Fibroblast of lung (primary cell): ENCODE results near the gene RPL37A. TPM values are rescaled to one million over a fixed set of nuclear protein-coding genes. Genes with fewer than 3 reads are reported as not detected.

Experiments
- DNase-seq, 2 donors: peaks; one replicate each; pipeline versions ENCODE4 v3.0.0 to v3.0.0-alpha.2; 2010; ENCODE audit warnings: low read depth in 2 of 2
- H2AFZ ChIP-seq: 2 replicates; pipeline ENCODE4 v1.5.1; 2012; ENCODE audit warnings: low read length, control low read depth, inconsistent platforms
- H3K27ac ChIP-seq: 2 replicates; pipeline ENCODE4 v1.5.1; 2011; ENCODE audit warnings: low read length, control low read depth; ENCODE audit not compliant: insufficient read depth
- H3K27me3 ChIP-seq: 2 replicates; pipeline ENCODE4 v1.5.1; 2011; ENCODE audit warnings: mild to moderate bottlenecking, low read length; ENCODE audit not compliant: control insufficient read depth, insufficient read depth
- H3K36me3 ChIP-seq: 2 replicates; pipeline ENCODE4 v1.5.1; 2011; ENCODE audit warnings: low read length; ENCODE audit not compliant: control insufficient read depth, insufficient read depth
- H3K4me1 ChIP-seq: 2 replicates; pipeline ENCODE4 v1.5.1; 2011; ENCODE audit warnings: low read length; ENCODE audit not compliant: control insufficient read depth, insufficient read depth; ENCODE audit errors: extremely low read depth
- H3K4me2 ChIP-seq: 2 replicates; pipeline ENCODE4 v1.5.1; 2011; ENCODE audit warnings: low read length, control low read depth; ENCODE audit not compliant: insufficient read depth; ENCODE audit errors: extremely low read depth
- H3K4me3 ChIP-seq, 4 experiments: fragments of 200-600 bp in 1 of 4; sonication (generic) in 1 of 4; replicated peaks in 1 of 4; 2 replicates each; pipeline ENCODE4 v1.5.1; 2011 to 2016; ENCODE audit warnings: low read length in 4 of 4, low read depth in 3 of 4, mild to moderate bottlenecking in 3 of 4, control low read depth in 2 of 4, inconsistent platforms in 1 of 4, mixed read lengths in 1 of 4; ENCODE audit not compliant: insufficient read depth in 1 of 4; ENCODE audit errors: control extremely low read depth in 1 of 4
- H3K79me2 ChIP-seq: 2 replicates; pipeline ENCODE4 v1.5.1; 2012; ENCODE audit warnings: mild to moderate bottlenecking, low read length, inconsistent platforms; ENCODE audit not compliant: control insufficient read depth, insufficient read depth
- H3K9ac ChIP-seq: 2 replicates; pipeline ENCODE4 v1.5.1; 2011; ENCODE audit warnings: mild to moderate bottlenecking, low read length, control low read depth; ENCODE audit not compliant: insufficient read depth
- H3K9me3 ChIP-seq: 2 replicates; pipeline ENCODE4 v1.5.1; 2012; ENCODE audit warnings: low read depth, low read length; ENCODE audit not compliant: control insufficient read depth, insufficient read depth
- H4K20me1 ChIP-seq: 2 replicates; pipeline ENCODE4 v1.5.1; 2011; ENCODE audit warnings: low read length; ENCODE audit not compliant: control insufficient read depth, insufficient read depth; ENCODE audit errors: extremely low read depth
- EZH2 ChIP-seq: IDR thresholded peaks from 2 replicates; pipeline ENCODE4 v1.5.1; 2012; ENCODE audit warnings: low read length, control low read depth, mild to moderate bottlenecking; ENCODE audit errors: missing control alignments
- polyA plus RNA-seq, 2 donors: library from polyadenylated mRNA; depleted of rRNA in 1 of 2; stranded (reverse) in 1 of 2; unstranded in 1 of 2; fragments of >200 nt; gene quantifications; 2 replicates each; pipeline ENCODE4 v1.2.1, GENCODE V29; 2011 to 2012; ENCODE audit warnings: missing spikeins in 1 of 2
- total RNA-seq: library from RNA; depleted of rRNA; stranded (reverse); fragments of >200 nt; gene quantifications from 2 replicates; pipeline ENCODE4 v1.2.1, GENCODE V29; 2014
- TF ChIP-seq, protein P1 (sequence below), 2 donors: IDR thresholded peaks in 1 of 2; conservative IDR thresholded peaks in 1 of 2; 1 replicate in 1 of 2; 2 replicates in 1 of 2; pipeline ENCODE4 v1.5.1; 2011 to 2012; ENCODE audit warnings: low read length in 2 of 2, control low read depth in 1 of 2, inconsistent platforms in 1 of 2, low read depth in 1 of 2, mild to moderate bottlenecking in 1 of 2

RPL37A gene
- total and polyA plus RNA-seq, 2 donors (not counting 1 experiment from before 2014, with no cell fraction given): 1,688 to 3,233 TPM

DNA sequence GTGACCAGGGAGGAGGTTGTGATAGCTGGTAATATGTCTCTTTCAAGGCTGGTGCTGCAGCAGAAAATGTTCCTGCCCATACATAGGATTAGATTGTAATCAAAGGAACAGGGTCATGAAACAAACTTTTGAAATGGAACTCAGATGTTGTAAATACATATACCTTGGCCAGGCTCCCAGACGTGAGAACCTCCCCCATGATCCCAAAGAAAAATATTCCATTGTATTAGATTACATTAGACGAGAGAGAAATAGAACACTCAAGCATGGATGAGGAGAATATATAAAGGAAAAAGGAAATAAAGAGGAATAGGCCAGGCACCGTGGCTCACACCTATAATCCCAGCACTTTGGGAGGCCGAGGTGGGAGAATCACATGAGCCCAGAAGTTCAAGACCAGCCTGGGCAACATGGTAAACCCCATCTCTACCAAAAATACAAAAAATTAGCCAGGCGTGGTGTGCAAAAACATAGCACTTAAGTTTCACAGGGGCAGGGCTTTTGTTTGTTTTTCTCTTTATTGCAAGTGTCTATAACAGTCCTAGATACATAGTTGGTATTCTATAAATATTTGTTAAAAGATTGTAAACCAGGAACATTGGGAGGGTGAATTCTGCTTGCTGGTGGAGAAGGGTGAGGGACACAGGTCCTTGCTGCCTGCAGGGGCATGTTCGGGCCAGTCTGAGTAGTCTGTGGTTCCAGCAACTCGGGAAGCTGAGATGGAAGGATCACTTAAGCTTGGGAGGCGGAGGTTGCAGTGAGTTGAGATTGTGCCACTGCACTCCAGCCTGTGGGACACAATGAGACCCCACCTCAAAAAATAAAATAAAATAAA is 52.8 kb downstream of the RPL37A start:
- peak; percentile 61 to 87 for DNase-seq
- Histone ChIP-seq H3K27ac (no peak overlapping the region), H3K79me2 (no peaks in the 10 kb centered on the region), H4K20me1 (no peaks in the 10 kb centered on the region), H3K4me2 (no peak overlapping the region), H3K9me3 (no peaks in the 10 kb centered on the region), H3K4me1 (peaks cover 4% of the 10 kb centered on the region), H2AFZ (no peak overlapping the region), H3K9ac (no peak overlapping the region), H3K36me3 (no peaks in the 10 kb centered on the region), H3K4me3 (no peak overlapping the region), H3K27me3 (no peaks in the 10 kb centered on the region)
- TF ChIP-seq, protein P1, sequence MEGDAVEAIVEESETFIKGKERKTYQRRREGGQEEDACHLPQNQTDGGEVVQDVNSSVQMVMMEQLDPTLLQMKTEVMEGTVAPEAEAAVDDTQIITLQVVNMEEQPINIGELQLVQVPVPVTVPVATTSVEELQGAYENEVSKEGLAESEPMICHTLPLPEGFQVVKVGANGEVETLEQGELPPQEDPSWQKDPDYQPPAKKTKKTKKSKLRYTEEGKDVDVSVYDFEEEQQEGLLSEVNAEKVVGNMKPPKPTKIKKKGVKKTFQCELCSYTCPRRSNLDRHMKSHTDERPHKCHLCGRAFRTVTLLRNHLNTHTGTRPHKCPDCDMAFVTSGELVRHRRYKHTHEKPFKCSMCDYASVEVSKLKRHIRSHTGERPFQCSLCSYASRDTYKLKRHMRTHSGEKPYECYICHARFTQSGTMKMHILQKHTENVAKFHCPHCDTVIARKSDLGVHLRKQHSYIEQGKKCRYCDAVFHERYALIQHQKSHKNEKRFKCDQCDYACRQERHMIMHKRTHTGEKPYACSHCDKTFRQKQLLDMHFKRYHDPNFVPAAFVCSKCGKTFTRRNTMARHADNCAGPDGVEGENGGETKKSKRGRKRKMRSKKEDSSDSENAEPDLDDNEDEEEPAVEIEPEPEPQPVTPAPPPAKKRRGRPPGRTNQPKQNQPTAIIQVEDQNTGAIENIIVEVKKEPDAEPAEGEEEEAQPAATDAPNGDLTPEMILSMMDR (conservative IDR thresholded peaks at IDR 0.05 in 1 of 2, IDR thresholded peaks at IDR 0.05 in 1 of 2; ENCODE audit: low read depth in 1 of 2, low read length in 2 of 2): no peak
- no peak for TF ChIP-seq EZH2

DNA sequence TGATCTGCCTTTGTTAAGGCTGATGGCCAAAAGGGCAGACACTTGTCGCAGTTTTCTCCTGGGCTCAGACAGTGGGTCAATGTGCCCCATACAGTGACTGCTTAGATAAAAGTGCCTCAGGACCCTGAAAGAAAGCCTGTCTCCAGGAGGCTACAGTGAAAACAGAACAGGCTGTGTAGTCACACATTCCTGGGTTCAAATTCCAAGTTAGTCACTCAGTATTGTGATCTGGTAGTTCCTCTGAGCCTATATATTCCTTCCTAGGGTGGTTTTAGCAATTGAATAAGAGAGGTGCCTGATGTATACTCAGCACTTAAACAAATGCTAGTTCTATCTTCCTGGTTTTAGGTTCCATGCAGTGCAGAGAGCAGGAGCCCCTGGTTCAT is 54.4 kb downstream of the RPL37A start:
- Histone ChIP-seq H3K27me3 (no peaks in the 10 kb centered on the region), H3K4me2 (no peak overlapping the region), H3K9me3 (no peaks in the 10 kb centered on the region), H3K4me3 (no peak overlapping the region), H4K20me1 (no peaks in the 10 kb centered on the region), H3K4me1 (peaks cover 4% of the 10 kb centered on the region), H3K9ac (no peak overlapping the region), H2AFZ (no peak overlapping the region), H3K27ac (no peak overlapping the region), H3K36me3 (no peaks in the 10 kb centered on the region), H3K79me2 (no peaks in the 10 kb centered on the region)
- DNase-seq: peak in 1 of 2 donors; percentile 66
- no peak for TF ChIP-seq EZH2
- TF ChIP-seq, protein P1 (conservative IDR thresholded peaks at IDR 0.05 in 1 of 2, IDR thresholded peaks at IDR 0.05 in 1 of 2; ENCODE audit: low read depth in 1 of 2, low read length in 2 of 2): no peak

Other genes starting within 250 kb of the RPL37A start
- 0.26 and 1.3 TPM in 2 replicates for gene MARCHF4, start 126.4 kb upstream of the RPL37A start, total RNA-seq
- gene MARCHF4, start 126.4 kb upstream of the RPL37A start, polyA plus RNA-seq: 3.6 and 7.3 TPM in 2 replicates
- 11.8 and 25.1 TPM in 2 replicates for gene SMARCAL1, start 86.4 kb upstream of the RPL37A start, total RNA-seq
- gene SMARCAL1, start 86.4 kb upstream of the RPL37A start, polyA plus RNA-seq: 21.5 and 29.0 TPM in 2 replicates
- 32.6 and 36.3 TPM in 2 replicates for gene IGFBP2, start 134.6 kb downstream of the RPL37A start, total RNA-seq
- gene IGFBP2, start 134.6 kb downstream of the RPL37A start, polyA plus RNA-seq: 8.6 and 26.0 TPM in 2 replicates
- gene IGFBP5, start 196.7 kb downstream of the RPL37A start, total RNA-seq: 783 and 1,100 TPM in 2 replicates
- gene IGFBP5, start 196.7 kb downstream of the RPL37A start, polyA plus RNA-seq: 712 and 2,607 TPM in 2 replicates